Neural crest cell (in vitro differentiated cells): Measurements from ENCODE around the gene ESRRB. TPM values are rescaled to one million over a fixed set of nuclear protein-coding genes. Genes with fewer than 3 reads are reported as not detected.

ENCODE experiments used
- DNase-seq: peaks from one replicate; pipeline ENCODE4 v3.0.0; 2021; ENCODE audit warnings: low read depth, mixed read lengths, low spot score
- H3K27ac Mint-ChIP-seq: one replicate; pipeline ENCODE4 v1.8.0; 2021; ENCODE audit warnings: mild to moderate bottlenecking, mixed read lengths; ENCODE audit not compliant: unreplicated experiment
- H3K27me3 Mint-ChIP-seq: 2 replicates; pipeline ENCODE4 v1.8.0; 2021; ENCODE audit warnings: low read depth, mild to moderate bottlenecking, mixed read lengths
- H3K36me3 Mint-ChIP-seq: 2 replicates; pipeline ENCODE4 v1.8.0; 2021; ENCODE audit warnings: low read depth, mild to moderate bottlenecking, mixed read lengths
- H3K4me1 Mint-ChIP-seq: 2 replicates; pipeline ENCODE4 v1.8.0; 2021; ENCODE audit warnings: mixed read lengths
- H3K4me3 Mint-ChIP-seq: one replicate; pipeline ENCODE4 v1.8.0; 2021; ENCODE audit warnings: mild to moderate bottlenecking, mixed read lengths
- H3K9me3 Mint-ChIP-seq: 2 replicates; pipeline ENCODE4 v1.8.0; 2021; ENCODE audit warnings: mixed read lengths
- CTCF ChIP-seq: fragments of 200-600 bp; sonication (generic); conservative IDR thresholded peaks from 2 replicates; pipeline ENCODE4 v1.5.0; 2021; ENCODE audit warnings: antibody characterized with exemption, mild to moderate bottlenecking
- total RNA-seq: library from RNA; stranded (reverse); gene quantifications from 2 replicates; pipeline ENCODE4 v1.2.1, GENCODE V29; 2021

Gene ESRRB
- total RNA-seq, 1 donor from 2014 or later, result 0.28 TPM

DNA sequence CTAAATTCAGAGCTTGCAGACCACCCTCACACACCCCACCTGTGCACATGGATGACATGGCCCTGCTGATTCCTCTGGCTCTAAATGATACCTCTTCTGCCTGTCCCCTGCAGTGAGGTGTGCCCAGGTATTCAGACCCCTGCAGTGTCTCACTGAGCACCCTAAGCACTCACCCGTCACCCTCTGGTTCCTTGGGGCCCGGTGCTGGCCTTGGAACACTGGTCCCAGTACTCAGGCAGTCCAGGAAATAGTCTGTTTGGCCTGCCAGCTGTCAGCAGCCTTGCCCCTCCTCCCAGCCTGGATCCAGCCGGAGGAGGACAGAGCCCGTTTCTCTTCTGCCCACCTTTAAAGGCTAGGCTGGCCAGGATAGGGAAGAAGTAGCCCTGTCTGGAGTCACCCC is 44.9 kb downstream of the ESRRB start:
- no peak overlapping the region for H3K4me3 Mint-ChIP-seq
- no peak for TF ChIP-seq CTCF
- H3K27ac Mint-ChIP-seq, result no peak overlapping the region

GRCh38 chr14:76421662-76422061 is 45.7 kb downstream of the ESRRB start:
- Mint-ChIP-seq H3K4me3 (no peak overlapping the region), H3K4me1 (no peaks in the 10 kb centered on the region), H3K9me3 (no peaks in the 10 kb centered on the region), H3K27me3 (no peaks in the 10 kb centered on the region), H3K27ac (no peak overlapping the region), H3K36me3 (no peaks in the 10 kb centered on the region)
- TF ChIP-seq CTCF, result no peak
- no peak for DNase-seq

More for the DNA sequence above, 44.9 kb downstream of the ESRRB start:
- no peak for DNase-seq
- no peaks in the 10 kb centered on the region for H3K27me3 Mint-ChIP-seq
- no peaks in the 10 kb centered on the region for H3K9me3 Mint-ChIP-seq
- H3K36me3 Mint-ChIP-seq, result no peaks in the 10 kb centered on the region
- H3K4me1 Mint-ChIP-seq, result no peaks in the 10 kb centered on the region

DNA sequence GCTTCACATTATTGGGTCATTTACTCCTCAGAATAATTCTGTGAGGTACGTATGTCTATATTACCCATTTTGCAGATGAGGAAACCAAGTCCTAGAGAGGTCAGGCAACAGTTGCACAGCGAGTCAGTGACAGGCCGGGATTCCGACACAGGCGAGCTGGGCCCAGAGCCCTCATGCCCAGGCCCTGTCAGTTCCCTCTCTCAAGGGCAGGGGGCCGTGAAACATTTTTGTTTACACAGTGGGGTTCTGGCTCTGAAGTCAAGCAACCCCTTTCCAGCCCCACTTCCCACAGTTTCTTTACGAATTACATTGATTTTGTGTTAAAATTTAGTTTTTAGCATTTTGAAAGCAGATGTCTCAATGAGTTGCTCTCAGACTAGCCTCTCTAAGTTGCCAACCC is 46.7 kb downstream of the ESRRB start:
- TF ChIP-seq CTCF, result no peak
- H3K9me3 Mint-ChIP-seq, result no peaks in the 10 kb centered on the region
- DNase-seq, result no peak
- H3K4me3 Mint-ChIP-seq, result no peak overlapping the region
- no peaks in the 10 kb centered on the region for H3K36me3 Mint-ChIP-seq
- H3K27me3 Mint-ChIP-seq, result no peaks in the 10 kb centered on the region
- H3K27ac Mint-ChIP-seq, result no peak overlapping the region
- no peaks in the 10 kb centered on the region for H3K4me1 Mint-ChIP-seq

DNA sequence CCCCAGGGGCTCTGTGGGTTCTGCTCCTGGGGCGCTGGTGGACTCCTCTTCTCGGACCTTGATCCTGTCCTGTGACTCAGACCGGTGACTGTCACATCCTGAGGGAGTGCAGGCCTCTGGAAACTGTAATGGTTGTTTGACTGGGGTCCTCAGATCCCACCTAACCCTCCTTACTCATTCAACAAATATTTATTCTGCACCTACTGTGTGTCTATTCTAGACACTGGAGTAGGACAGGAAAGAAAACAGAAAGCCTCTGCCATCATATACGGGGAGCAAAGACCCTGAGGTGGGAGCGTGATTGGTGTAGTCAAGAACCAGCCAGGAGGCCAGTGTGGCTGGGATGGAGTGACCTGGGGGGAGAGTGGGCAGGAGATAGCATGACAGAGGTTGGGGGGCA is 47.6 kb downstream of the ESRRB start:
- no peaks in the 10 kb centered on the region for H3K4me1 Mint-ChIP-seq
- H3K4me3 Mint-ChIP-seq, result no peak overlapping the region
- no peaks in the 10 kb centered on the region for H3K36me3 Mint-ChIP-seq
- H3K27me3 Mint-ChIP-seq, result no peaks in the 10 kb centered on the region
- no peak for DNase-seq
- no peak overlapping the region for H3K27ac Mint-ChIP-seq
- no peaks in the 10 kb centered on the region for H3K9me3 Mint-ChIP-seq
- TF ChIP-seq CTCF, result no peak

GRCh38 chr14:76424359-76424758 is 48.4 kb downstream of the ESRRB start:
- no peaks in the 10 kb centered on the region for H3K36me3 Mint-ChIP-seq
- H3K9me3 Mint-ChIP-seq, result no peaks in the 10 kb centered on the region
- no peak overlapping the region for H3K4me3 Mint-ChIP-seq
- no peak for TF ChIP-seq CTCF
- no peak for DNase-seq
- no peaks in the 10 kb centered on the region for H3K27me3 Mint-ChIP-seq
- no peaks in the 10 kb centered on the region for H3K4me1 Mint-ChIP-seq
- H3K27ac Mint-ChIP-seq, result no peak overlapping the region

DNA sequence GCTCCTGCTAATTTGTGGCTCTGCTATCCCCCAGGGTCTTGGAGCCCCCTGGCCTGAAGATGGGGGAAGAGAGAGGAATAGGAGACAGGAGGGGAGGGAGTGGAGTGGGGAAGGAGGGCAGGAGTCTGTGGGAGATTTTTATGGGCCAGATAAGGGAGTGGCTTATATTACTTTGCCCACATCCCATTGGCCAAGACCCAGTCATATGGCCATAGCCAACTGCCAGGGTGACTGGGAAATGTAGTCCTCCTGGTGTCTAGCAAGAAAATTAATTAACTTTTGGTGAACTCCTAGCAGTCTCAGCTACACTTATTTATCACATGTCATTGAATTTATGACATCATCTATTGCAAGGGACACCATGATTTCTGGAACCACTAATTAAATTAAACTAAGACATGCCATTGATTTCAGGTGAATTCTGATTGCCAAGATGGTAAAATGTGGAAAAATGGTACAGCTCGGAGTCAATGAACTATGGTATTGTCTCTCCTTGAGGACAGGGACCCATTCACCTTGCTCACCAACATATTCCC is 50.3 kb downstream of the ESRRB start:
- H3K36me3 Mint-ChIP-seq, result no peaks in the 10 kb centered on the region
- H3K9me3 Mint-ChIP-seq, result no peaks in the 10 kb centered on the region
- TF ChIP-seq CTCF, result no peak

More for the DNA sequence above, 50.3 kb downstream of the ESRRB start:
- no peak overlapping the region for H3K4me3 Mint-ChIP-seq
- DNase-seq, result no peak
- no peaks in the 10 kb centered on the region for H3K27me3 Mint-ChIP-seq
- no peaks in the 10 kb centered on the region for H3K4me1 Mint-ChIP-seq
- no peak overlapping the region for H3K27ac Mint-ChIP-seq
